Body of pancreas (tissue), 4 donors: ENCODE data around the gene BPIFA3. TPM values are rescaled to one million over a fixed set of nuclear protein-coding genes. Genes with fewer than 3 reads are reported as not detected.

Experiments
- ATAC-seq: fragments of 150-250 bp; one replicate; pipeline ENCODE4 v1.9.1; 2016
- DNase-seq, 4 donors: peaks; one replicate each; pipeline ENCODE4 v3.0.0-alpha.2; 2019
- H3K27ac ChIP-seq, 4 donors: fragments of 200-600 bp; sonication (generic); 1 replicate in 3 of 4; 2 replicates in 1 of 4; pipeline versions ENCODE4 v1.5.1 to v1.6.1; 2016 to 2019; ENCODE audit warnings: mild to moderate bottlenecking in 1 of 4, mixed read lengths in 1 of 4, moderate library complexity in 1 of 4
- H3K27me3 ChIP-seq, 2 donors: fragments of 200-600 bp; sonication (generic); one replicate each; pipeline ENCODE4 v1.6.0; 2016; ENCODE audit warnings: mild to moderate bottlenecking in 1 of 2
- H3K36me3 ChIP-seq, 2 donors: fragments of 200-600 bp; sonication (generic); replicated peaks in 1 of 2; 2 replicates each; pipeline ENCODE4 v1.5.1; 2016; ENCODE audit warnings: low read depth in 2 of 2; ENCODE audit not compliant: insufficient read depth in 1 of 2
- H3K4me1 ChIP-seq: fragments of 200-600 bp; sonication (generic); one replicate; pipeline ENCODE4 v1.6.0; 2016
- H3K4me3 ChIP-seq, 2 donors: fragments of 200-600 bp; sonication (generic); 1 replicate in 1 of 2; 2 replicates in 1 of 2; pipeline ENCODE4 v1.5.1; 2016 to 2019
- H3K9me3 ChIP-seq, 3 donors: fragments of 200-600 bp; sonication (generic); 1 replicate in 2 of 3; 2 replicates in 1 of 3; pipeline ENCODE4 v1.5.1; 2016
- CTCF ChIP-seq, 7 experiments: fragments of 450-650 bp in 4 of 7; fragments of 200-600 bp in 3 of 7; sonication (generic) in 3 of 7; IDR thresholded peaks; one replicate each; pipeline ENCODE4 v1.5.1; 2016 to 2019; ENCODE audit warnings: antibody characterized with exemption in 7 of 7
- POLR2A ChIP-seq, 3 donors: fragments of 450-650 bp; IDR thresholded peaks; one replicate each; pipeline ENCODE4 v1.6.1; 2016; ENCODE audit warnings: antibody characterized with exemption in 3 of 3, mild to moderate bottlenecking in 2 of 3
- WGBS, 2 donors: methylation state at CpG; one replicate each; pipeline ENCODE4 v1.1.5; 2017; 5-methylcytosine and 5-hydroxymethylcytosine counted together
- intact Hi-C: fragments of 100-400 bp; cut with DNase I; formaldehyde crosslinking; loops from one replicate; pipeline ENCODE4 v1.15.1; 2023
- total RNA-seq, 2 donors: library from RNA; depleted of rRNA; stranded (reverse); fragments of >200 nt; gene quantifications; one replicate each; pipeline ENCODE4 v1.1.0, GENCODE V29; 2016

BPIFA3 gene
- total RNA-seq, 2 donors from 2014 or later, result not detected

- no peak for ATAC-seq
- no peak for TF ChIP-seq CTCF (IDR thresholded peaks at IDR 0.05)
- no peak for TF ChIP-seq POLR2A (IDR thresholded peaks at IDR 0.05)
- Histone ChIP-seq H3K36me3 (no peaks in the 10 kb centered on the region), H3K4me1 (no peaks in the 10 kb centered on the region), H3K27me3 (no peaks in the 10 kb centered on the region), H3K9me3 (no peaks in the 10 kb centered on the region), H3K27ac (no peak overlapping the region), H3K4me3 (no peak overlapping the region)
- DNase-seq, result no peak
- WGBS, 2 donors, result 40 to 53% methylated on average over 7 of the region's 7 CpGs
- intact Hi-C loops, result no loop called here
Observed at GRCh38 chr20:33242319-33243100, 25.4 kb downstream of the BPIFA3 start.

DNA sequence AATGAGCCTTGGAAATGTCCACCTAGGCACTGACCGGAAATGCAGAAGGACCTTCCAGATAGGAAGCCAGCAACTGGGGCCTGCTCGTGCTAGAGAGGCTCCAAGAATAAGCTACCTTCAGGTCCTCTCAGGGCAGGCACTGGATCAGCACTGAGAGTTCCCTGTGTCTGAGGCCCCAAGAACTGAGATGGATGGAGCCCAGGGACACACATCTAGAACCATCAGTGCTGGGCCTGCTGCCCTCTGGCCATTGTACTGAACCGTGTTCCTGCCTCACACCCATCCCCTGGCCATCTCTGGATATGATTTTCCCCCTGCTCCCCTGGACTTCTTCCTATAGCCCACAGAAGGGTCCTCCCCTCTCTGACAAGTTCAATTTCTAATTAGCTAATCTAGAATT is 28.9 kb downstream of the BPIFA3 start:
- Histone ChIP-seq H3K27ac (no peak overlapping the region), H3K36me3 (no peaks in the 10 kb centered on the region), H3K9me3 (no peaks in the 10 kb centered on the region), H3K4me3 (no peak overlapping the region), H3K27me3 (no peaks in the 10 kb centered on the region), H3K4me1 (no peaks in the 10 kb centered on the region)
- 40 to 78% methylated on average over 1 to 3 of the region's 3 CpGs for WGBS, 2 donors
- ATAC-seq (no peak), DNase-seq (no peak)
- intact Hi-C loops, result no loop called here
- TF ChIP-seq POLR2A (IDR thresholded peaks at IDR 0.05), result no peak
- no peak for TF ChIP-seq CTCF (IDR thresholded peaks at IDR 0.05)

GRCh38 chr20:33249456-33249855 is 32.3 kb downstream of the BPIFA3 start:
- TF ChIP-seq POLR2A (IDR thresholded peaks at IDR 0.05), result no peak
- TF ChIP-seq CTCF (IDR thresholded peaks at IDR 0.05), result no peak
- Histone ChIP-seq H3K9me3 (no peaks in the 10 kb centered on the region), H3K4me1 (no peaks in the 10 kb centered on the region), H3K36me3 (no peaks in the 10 kb centered on the region), H3K4me3 (no peak overlapping the region), H3K27ac (no peak overlapping the region), H3K27me3 (no peaks in the 10 kb centered on the region)
- DNase-seq (no peak), ATAC-seq (no peak)
- intact Hi-C loops, result no loop called here
- 63 to 83% methylated on average over 1 of the region's 1 CpG for WGBS, 2 donors

GRCh38 chr20:33250666-33251065 is 33.5 kb downstream of the BPIFA3 start:
- Histone ChIP-seq H3K9me3 (no peaks in the 10 kb centered on the region), H3K4me1 (no peaks in the 10 kb centered on the region), H3K4me3 (no peak overlapping the region), H3K27me3 (no peaks in the 10 kb centered on the region), H3K27ac (no peak overlapping the region), H3K36me3 (no peaks in the 10 kb centered on the region)
- intact Hi-C loops, result no loop called here
- 53 to 58% methylated on average over 2 of the region's 2 CpGs for WGBS, 2 donors
- no peak for DNase-seq
- no peak for ATAC-seq
- no peak for TF ChIP-seq CTCF (IDR thresholded peaks at IDR 0.05)
- TF ChIP-seq POLR2A (IDR thresholded peaks at IDR 0.05), result no peak

DNA sequence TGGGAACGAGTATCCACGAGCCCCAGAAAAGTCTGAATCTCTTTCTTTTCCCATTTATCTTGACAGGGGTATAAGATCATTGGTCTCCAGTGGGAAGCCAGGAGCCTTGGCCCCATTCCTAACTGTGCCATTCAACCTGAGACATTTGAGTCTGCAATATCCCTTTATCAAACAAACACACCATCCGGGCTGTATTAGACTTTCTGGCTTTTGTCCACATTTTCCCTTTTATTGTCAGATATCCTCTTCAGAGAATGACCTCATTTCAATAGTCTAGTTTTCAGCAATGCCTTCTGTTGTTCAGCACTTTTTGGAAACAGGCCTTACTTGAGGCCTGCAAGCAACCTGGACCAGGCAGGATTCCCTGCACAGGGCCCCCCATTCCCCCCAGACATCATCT is 34.3 kb downstream of the BPIFA3 start:
- no peaks in the 10 kb centered on the region for H3K4me1 ChIP-seq
- no peak overlapping the region for H3K4me3 ChIP-seq
- intact Hi-C loops, result no loop called here
- TF ChIP-seq CTCF (IDR thresholded peaks at IDR 0.05) (no peak), POLR2A (IDR thresholded peaks at IDR 0.05) (no peak)
- no peak overlapping the region for H3K27ac ChIP-seq
- ATAC-seq (no peak), DNase-seq (no peak)
- WGBS, 2 donors, result 43 to 51% methylated on average over 3 of the region's 3 CpGs
- H3K27me3 ChIP-seq, result no peaks in the 10 kb centered on the region
- no peaks in the 10 kb centered on the region for H3K9me3 ChIP-seq
- H3K36me3 ChIP-seq, result no peaks in the 10 kb centered on the region
